Mesenchymal stem cell (in vitro differentiated cells and primary cell): ENCODE results near the gene C4BPB.
A peak's percentile ranks its signal among the peaks of the same experiment; 100 is the strongest.

Experiments used
- DNase-seq: peaks from one replicate; pipeline ENCODE4 v3.0.0-alpha.2; 2013
- H2AFZ ChIP-seq: one replicate; pipeline ENCODE4 v1.6.1; 2013; ENCODE audit warnings: low read depth, mild to moderate bottlenecking, control low read depth, inconsistent platforms, low read length, moderate library complexity
- H2AK5ac ChIP-seq: 2 replicates; pipeline ENCODE4 v1.6.1; 2013; ENCODE audit warnings: low read length, moderate library complexity, mild to moderate bottlenecking, inconsistent platforms; ENCODE audit not compliant: severe bottlenecking
- H2BK120ac ChIP-seq: one replicate; pipeline ENCODE4 v1.6.1; 2013; ENCODE audit warnings: low read depth, mild to moderate bottlenecking, inconsistent platforms, low read length, moderate library complexity
- H2BK12ac ChIP-seq, 2 experiments: one replicate each; pipeline ENCODE4 v1.6.1; 2013; ENCODE audit warnings: inconsistent platforms in 2 of 2, low read length in 2 of 2, mild to moderate bottlenecking in 2 of 2, moderate library complexity in 2 of 2, control low read depth in 1 of 2
- H2BK15ac ChIP-seq: one replicate; pipeline ENCODE4 v1.6.1; 2013; ENCODE audit warnings: mild to moderate bottlenecking, low read depth, inconsistent platforms; ENCODE audit not compliant: poor library complexity, severe bottlenecking
- H2BK5ac ChIP-seq: 2 replicates; pipeline ENCODE4 v1.6.1; 2013; ENCODE audit warnings: low read depth, mild to moderate bottlenecking, low read length, control low read depth, inconsistent platforms; ENCODE audit not compliant: poor library complexity, severe bottlenecking
- H3K14ac ChIP-seq, 2 experiments: one replicate each; pipeline ENCODE4 v1.6.1; 2013; ENCODE audit warnings: inconsistent platforms in 2 of 2, low read length in 2 of 2, control low read depth in 1 of 2, mild to moderate bottlenecking in 1 of 2, moderate library complexity in 1 of 2
- H3K18ac ChIP-seq, 2 experiments: one replicate each; pipeline ENCODE4 v1.6.1; 2013; ENCODE audit warnings: inconsistent platforms in 2 of 2, low read length in 2 of 2, control low read depth in 1 of 2, low read depth in 1 of 2, mild to moderate bottlenecking in 1 of 2
- H3K23ac ChIP-seq, 2 experiments: one replicate each; pipeline ENCODE4 v1.6.1; 2013; ENCODE audit warnings: inconsistent platforms in 2 of 2, low read length in 2 of 2, mild to moderate bottlenecking in 2 of 2, moderate library complexity in 2 of 2, control low read depth in 1 of 2
- H3K27ac ChIP-seq: 2 replicates; pipeline ENCODE4 v1.5.1; 2013; ENCODE audit warnings: mild to moderate bottlenecking, moderate library complexity, low read length, control low read depth, inconsistent platforms; ENCODE audit not compliant: poor library complexity, severe bottlenecking
- H3K27me3 ChIP-seq, 2 experiments: 2 replicates each; pipeline versions ENCODE4 v1.6.1 to v1.7.0; 2013; ENCODE audit warnings: low read length in 2 of 2, mild to moderate bottlenecking in 2 of 2, moderate library complexity in 2 of 2, control low read depth in 1 of 2, inconsistent platforms in 1 of 2; ENCODE audit not compliant: control insufficient read depth in 1 of 2, insufficient read depth in 1 of 2
- H3K36me3 ChIP-seq, 2 experiments: 2 replicates each; pipeline versions ENCODE4 v1.6.1 to v1.7.0; 2013; ENCODE audit warnings: low read length in 2 of 2, control low read depth in 1 of 2, inconsistent platforms in 1 of 2, low read depth in 1 of 2, mild to moderate bottlenecking in 1 of 2; ENCODE audit not compliant: insufficient read depth in 2 of 2, control insufficient read depth in 1 of 2
- H3K4ac ChIP-seq, 2 experiments: one replicate each; pipeline ENCODE4 v1.6.1; 2013; ENCODE audit warnings: inconsistent platforms in 2 of 2, low read length in 2 of 2, mild to moderate bottlenecking in 2 of 2, moderate library complexity in 2 of 2, control low read depth in 1 of 2, low read depth in 1 of 2
- H3K4me1 ChIP-seq: 2 replicates; pipeline ENCODE4 v1.6.1; 2013; ENCODE audit warnings: low read depth, low read length, control low read depth; ENCODE audit not compliant: control insufficient read depth, insufficient read depth
- H3K4me2 ChIP-seq: 2 replicates; pipeline ENCODE4 v1.6.1; 2013; ENCODE audit warnings: low read length, mild to moderate bottlenecking, inconsistent platforms; ENCODE audit not compliant: poor library complexity, severe bottlenecking
- H3K4me3 ChIP-seq, 2 experiments: 2 replicates each; pipeline versions ENCODE4 v1.5.1 to v1.7.0; 2013; ENCODE audit warnings: low read length in 2 of 2, mild to moderate bottlenecking in 2 of 2, control low read depth in 1 of 2, low read depth in 1 of 2; ENCODE audit not compliant: insufficient read depth in 1 of 2
- H3K79me1 ChIP-seq: replicated peaks from 2 replicates; pipeline ENCODE4 v1.6.1; 2013; ENCODE audit warnings: mild to moderate bottlenecking, control low read depth, low read length, inconsistent platforms; ENCODE audit not compliant: poor library complexity, severe bottlenecking
- H3K9ac ChIP-seq: 2 replicates; pipeline ENCODE4 v1.7.0; 2013; ENCODE audit warnings: mild to moderate bottlenecking, low read length, moderate library complexity
- H3K9me3 ChIP-seq: 2 replicates; pipeline ENCODE4 v1.7.0; 2013; ENCODE audit warnings: mild to moderate bottlenecking, low read length; ENCODE audit not compliant: control insufficient read depth
- H4K8ac ChIP-seq: one replicate; pipeline ENCODE4 v1.6.1; 2013; ENCODE audit warnings: inconsistent platforms, mild to moderate bottlenecking, low read length, moderate library complexity
- H4K91ac ChIP-seq: one replicate; pipeline ENCODE4 v1.6.1; 2013; ENCODE audit warnings: mild to moderate bottlenecking, low read length, inconsistent platforms
- WGBS: methylation state at CpG from one replicate; pipeline ENCODE4 v1.1.7; 2013; ENCODE audit warnings: mixed read lengths; 5-methylcytosine and 5-hydroxymethylcytosine counted together

Gene C4BPB

DNA sequence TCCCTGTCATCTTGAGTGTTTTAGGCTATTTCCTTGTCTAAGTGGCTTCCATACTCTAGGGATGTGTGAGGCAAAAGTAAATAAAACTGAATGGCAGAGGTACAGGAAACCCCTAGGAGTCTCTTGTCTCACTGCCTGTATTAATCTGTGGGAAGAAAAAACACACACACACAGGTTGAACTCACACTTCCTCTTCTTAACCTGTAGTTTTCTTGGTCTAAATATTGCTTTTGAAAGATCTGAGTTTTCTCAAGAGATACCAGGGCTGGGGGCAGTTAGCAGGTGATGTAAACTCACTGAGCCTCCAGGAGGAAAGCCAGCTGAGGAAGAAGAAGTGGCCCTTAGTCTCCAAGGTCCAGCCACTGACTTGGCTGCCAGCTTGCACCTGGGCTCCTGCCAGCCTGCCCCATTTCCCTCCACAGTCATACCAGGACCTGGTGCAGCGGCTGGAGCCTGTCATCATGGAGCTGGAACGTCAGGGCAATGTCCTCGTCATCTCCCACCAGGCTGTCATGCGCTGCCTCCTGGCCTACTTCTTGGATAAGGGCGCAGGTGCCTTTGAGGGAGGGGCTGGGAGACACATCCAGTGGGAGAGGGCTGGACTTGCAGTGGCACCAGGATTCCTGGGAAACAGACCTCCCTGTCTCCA is 18.7 kb upstream of the C4BPB start:
- H3K79me1 ChIP-seq = no peaks in the 10 kb centered on the region
- no peak overlapping the region for H2BK120ac ChIP-seq
- no peak for DNase-seq
- H3K23ac ChIP-seq = no peak overlapping the region
- no peak overlapping the region for H3K9ac ChIP-seq
- no peak overlapping the region for H2BK15ac ChIP-seq
- H3K14ac ChIP-seq = no peak overlapping the region
- no peak overlapping the region for H2AK5ac ChIP-seq
- H4K8ac ChIP-seq = no peak overlapping the region
- no peak overlapping the region for H3K4me2 ChIP-seq
- H3K4me1 ChIP-seq = no peaks in the 10 kb centered on the region
- H3K18ac ChIP-seq = no peak overlapping the region
- H2AFZ ChIP-seq = no peak overlapping the region
- H2BK5ac ChIP-seq = no peak overlapping the region
- H4K91ac ChIP-seq = no peak overlapping the region
- no peak overlapping the region for H2BK12ac ChIP-seq
- no peak overlapping the region for H3K4me3 ChIP-seq
- 94% methylated on average over 5 of the region's 5 CpGs for WGBS
- H3K27ac ChIP-seq = no peak overlapping the region
- no peaks in the 10 kb centered on the region for H3K27me3 ChIP-seq
- H3K9me3 ChIP-seq = no peaks in the 10 kb centered on the region
- H3K4ac ChIP-seq = no peak overlapping the region
- H3K36me3 ChIP-seq = peaks cover 21 to 70% of the 10 kb centered on the region in 2 experiments

DNA sequence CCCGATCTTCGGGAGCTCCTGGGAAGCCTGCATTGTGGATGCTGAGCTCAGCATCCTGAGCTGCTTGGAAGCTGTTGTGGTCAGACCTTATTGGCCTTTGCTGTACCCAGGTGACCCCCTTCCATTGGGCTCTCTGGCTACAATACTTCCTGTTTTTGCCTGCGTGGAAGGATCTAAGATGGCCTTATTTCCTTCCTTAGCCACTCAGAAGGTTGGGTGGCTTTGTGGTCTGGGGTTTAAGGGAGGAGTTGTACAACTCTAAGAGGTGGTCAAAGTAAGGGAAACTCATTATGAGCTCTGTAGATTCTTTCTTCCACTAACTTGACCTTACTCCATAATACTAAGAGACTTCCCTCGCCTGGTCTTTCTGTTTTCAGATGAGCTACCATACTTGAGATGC is 17.8 kb upstream of the C4BPB start:
- DNase-seq = no peak
- Histone ChIP-seq H2BK12ac (no peak overlapping the region), H3K23ac (peak overlapping the region in 1 of 2 experiments; percentile 16), H3K9me3 (no peaks in the 10 kb centered on the region), H3K9ac (no peak overlapping the region), H4K91ac (no peak overlapping the region), H2BK5ac (no peak overlapping the region), H3K27me3 (no peaks in the 10 kb centered on the region), H2BK120ac (no peak overlapping the region), H3K18ac (no peak overlapping the region), H3K14ac (no peak overlapping the region), H3K4me3 (peak overlapping the region in 1 of 2 experiments; percentile 31), H3K36me3 (peaks cover 21 to 69% of the 10 kb centered on the region in 2 experiments), H3K4ac (no peak overlapping the region), H2AK5ac (no peak overlapping the region), H2AFZ (no peak overlapping the region), H4K8ac (no peak overlapping the region), H2BK15ac (no peak overlapping the region), H3K4me2 (no peak overlapping the region), H3K4me1 (no peaks in the 10 kb centered on the region), H3K79me1 (no peaks in the 10 kb centered on the region), H3K27ac (no peak overlapping the region)
- 100% methylated on average over 2 of the region's 4 CpGs for whole genome bisulfite sequencing

DNA sequence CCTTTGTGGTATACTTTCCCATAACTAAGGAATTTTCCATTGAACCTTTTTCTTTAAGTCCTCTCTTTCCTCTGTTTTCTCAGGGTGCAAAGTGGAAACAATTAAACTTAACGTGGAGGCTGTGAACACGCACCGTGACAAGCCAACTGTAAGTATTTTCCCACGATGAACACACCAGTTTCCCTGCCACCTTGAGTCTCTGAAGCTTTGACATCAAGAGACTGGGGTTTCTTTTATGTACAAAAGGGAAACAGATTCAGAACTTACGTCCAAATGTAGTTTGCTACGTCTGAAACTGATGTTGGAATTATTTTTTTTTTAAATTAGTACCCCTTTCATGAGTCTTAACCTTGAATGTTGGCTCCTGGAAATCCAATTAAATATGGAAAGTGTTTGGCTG is 17.2 kb upstream of the C4BPB start:
- no peak overlapping the region for H2BK120ac ChIP-seq
- no peak overlapping the region for H2BK5ac ChIP-seq
- H3K36me3 ChIP-seq = peaks cover 21 to 70% of the 10 kb centered on the region in 2 experiments
- H4K8ac ChIP-seq = no peak overlapping the region
- no peak overlapping the region for H3K14ac ChIP-seq
- no peak overlapping the region for H3K27ac ChIP-seq
- no peak overlapping the region for H2BK15ac ChIP-seq
- WGBS = 93% methylated on average over 6 of the region's 6 CpGs
- H3K23ac ChIP-seq = no peak overlapping the region
- no peak overlapping the region for H2BK12ac ChIP-seq
- H3K4me2 ChIP-seq = no peak overlapping the region
- no peaks in the 10 kb centered on the region for H3K27me3 ChIP-seq
- no peaks in the 10 kb centered on the region for H3K79me1 ChIP-seq
- no peak overlapping the region for H3K18ac ChIP-seq
- no peaks in the 10 kb centered on the region for H3K4me1 ChIP-seq
- no peak for DNase-seq
- H3K4ac ChIP-seq = no peak overlapping the region
- H3K4me3 ChIP-seq = no peak overlapping the region
- H2AK5ac ChIP-seq = no peak overlapping the region
- no peak overlapping the region for H4K91ac ChIP-seq
- H3K9ac ChIP-seq = no peak overlapping the region
- no peak overlapping the region for H2AFZ ChIP-seq
- no peaks in the 10 kb centered on the region for H3K9me3 ChIP-seq

DNA sequence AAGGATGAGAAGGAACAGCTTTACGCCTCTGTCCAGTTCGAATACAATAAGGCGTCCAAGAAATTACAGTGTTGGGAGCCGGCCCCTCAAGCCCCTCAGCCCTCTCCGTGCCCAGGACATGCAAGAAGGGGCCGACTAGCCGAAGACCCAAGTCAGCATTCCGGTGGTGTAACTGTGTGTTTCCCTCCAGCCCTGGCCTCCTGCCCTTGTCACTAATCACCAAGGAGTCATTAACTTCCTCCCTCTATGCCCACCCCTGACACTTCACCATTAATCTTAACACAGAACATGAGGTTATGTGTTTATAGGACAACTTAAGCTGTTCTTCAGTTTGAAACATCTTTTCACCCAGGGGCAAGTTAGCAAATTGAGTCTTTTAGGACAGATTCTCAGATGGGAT is 16.4 kb upstream of the C4BPB start:
- no peaks in the 10 kb centered on the region for H3K27me3 ChIP-seq
- H2AFZ ChIP-seq = no peak overlapping the region
- H3K18ac ChIP-seq = no peak overlapping the region
- no peak overlapping the region for H4K91ac ChIP-seq
- no peak overlapping the region for H2BK120ac ChIP-seq
- no peak overlapping the region for H3K4me2 ChIP-seq
- no peak overlapping the region for H3K23ac ChIP-seq
- no peak overlapping the region for H2BK15ac ChIP-seq
- no peak overlapping the region for H2BK12ac ChIP-seq
- no peak overlapping the region for H3K27ac ChIP-seq
- WGBS = 91% methylated on average over 8 of the region's 8 CpGs
- H3K9ac ChIP-seq = no peak overlapping the region
- no peak overlapping the region for H2AK5ac ChIP-seq
- H3K36me3 ChIP-seq = peaks cover 21 to 67% of the 10 kb centered on the region in 2 experiments
- no peak for DNase-seq
- H3K79me1 ChIP-seq = no peaks in the 10 kb centered on the region
- H3K14ac ChIP-seq = no peak overlapping the region
- H3K9me3 ChIP-seq = no peaks in the 10 kb centered on the region
- no peak overlapping the region for H3K4ac ChIP-seq
- H3K4me3 ChIP-seq = no peak overlapping the region
- H4K8ac ChIP-seq = no peak overlapping the region
- H3K4me1 ChIP-seq = no peaks in the 10 kb centered on the region
- H2BK5ac ChIP-seq = no peak overlapping the region
